HG03045 (cell line): ENCODE data around the gene SLC17A4.

Source experiments
- ATAC-seq: cut with Tn5 transposase; IDR thresholded peaks from one replicate; pipeline ENCODE4 v1.9.1; 2021; ENCODE audit warnings: mild to moderate bottlenecking, moderate library complexity; ENCODE audit not compliant: unreplicated experiment

SLC17A4 gene

GRCh38 chr6:25794784-25795183, 40.2 kb downstream of the SLC17A4 start:
- ATAC-seq: no peak

- ATAC-seq: no peak
These were observed 46.9 kb downstream of the SLC17A4 start for GRCh38 chr6:25801436-25801835.

GRCh38 chr6:25804804-25805203, 50.3 kb downstream of the SLC17A4 start:
- no peak for ATAC-seq

GRCh38 chr6:25815194-25815593, 60.7 kb downstream of the SLC17A4 start:
- no peak for ATAC-seq

- no peak for ATAC-seq
These were observed 61.7 kb downstream of the SLC17A4 start for GRCh38 chr6:25816252-25816651.

- no peak for ATAC-seq
These were observed 66.8 kb downstream of the SLC17A4 start for GRCh38 chr6:25821341-25821740.

- no peak for ATAC-seq
These were observed 74.8 kb downstream of the SLC17A4 start for GRCh38 chr6:25829375-25829774.

GRCh38 chr6:25830458-25830857, 75.9 kb downstream of the SLC17A4 start:
- no peak for ATAC-seq
